HEK293 (cell line): ENCODE measurements around the gene FAM78A.

ENCODE experiments used
- ATF2 ChIP-seq: fragments of 450-650 bp; formaldehyde crosslinking; IDR thresholded peaks from 2 replicates; pipeline ENCODE4 v1.5.1; 2016; ENCODE audit warnings: missing biosample characterization, missing genetic modification characterization, low read depth
- GFI1B ChIP-seq: fragments of 450-650 bp; formaldehyde crosslinking; IDR thresholded peaks from 2 replicates; pipeline ENCODE4 v1.5.1; 2016; ENCODE audit warnings: missing biosample characterization, missing genetic modification characterization
- KLF17 ChIP-seq: fragments of 450-650 bp; formaldehyde crosslinking; IDR thresholded peaks from 2 replicates; pipeline ENCODE4 v1.5.1; 2016; ENCODE audit warnings: missing biosample characterization, missing genetic modification characterization
- MZF1 ChIP-seq: fragments of 450-650 bp; formaldehyde crosslinking; IDR thresholded peaks from 2 replicates; pipeline ENCODE4 v1.5.1; 2017; ENCODE audit warnings: missing biosample characterization, missing genetic modification characterization, borderline replicate concordance
- REST ChIP-seq: fragments of 450-650 bp; formaldehyde crosslinking; IDR thresholded peaks from 2 replicates; pipeline ENCODE4 v1.5.1; 2016; ENCODE audit warnings: missing biosample characterization, missing genetic modification characterization
- ZNF138 ChIP-seq: fragments of 450-650 bp; formaldehyde crosslinking; IDR thresholded peaks from 2 replicates; pipeline ENCODE4 v1.5.1; 2016; ENCODE audit warnings: missing biosample characterization, missing genetic modification characterization, borderline replicate concordance
- ZNF350 ChIP-seq: fragments of 450-650 bp; formaldehyde crosslinking; IDR thresholded peaks from 2 replicates; pipeline ENCODE4 v1.5.0; 2017; ENCODE audit warnings: missing biosample characterization, mild to moderate bottlenecking, missing genetic modification characterization
- ZNF513 ChIP-seq: fragments of 450-650 bp; IDR thresholded peaks from 2 replicates; pipeline ENCODE4 v1.5.1; 2018; ENCODE audit warnings: missing biosample characterization, missing genetic modification characterization
- ZNF530 ChIP-seq: fragments of 450-650 bp; formaldehyde crosslinking; IDR thresholded peaks from 2 replicates; pipeline ENCODE4 v1.5.1; 2016; ENCODE audit warnings: low read depth, missing biosample characterization, missing genetic modification characterization
- ZNF639 ChIP-seq: fragments of 450-650 bp; formaldehyde crosslinking; IDR thresholded peaks from 2 replicates; pipeline ENCODE4 v1.5.1; 2016; ENCODE audit warnings: missing biosample characterization, missing genetic modification characterization
- ZNF658 ChIP-seq: fragments of 450-650 bp; formaldehyde crosslinking; IDR thresholded peaks from 2 replicates; pipeline ENCODE4; 2016; ENCODE audit warnings: missing biosample characterization, missing genetic modification characterization
- ZNF777 ChIP-seq: fragments of 450-650 bp; formaldehyde crosslinking; IDR thresholded peaks from 2 replicates; pipeline ENCODE4 v1.5.1; 2017; ENCODE audit warnings: missing biosample characterization, missing genetic modification characterization, borderline replicate concordance
- TF ChIP-seq, protein P1 (sequence below): fragments of 450-650 bp; formaldehyde crosslinking; IDR thresholded peaks from 2 replicates; pipeline ENCODE4 v1.5.1; 2016; ENCODE audit warnings: missing biosample characterization, missing genetic modification characterization
- TF ChIP-seq, protein P2 (sequence below): fragments of 450-650 bp; formaldehyde crosslinking; IDR thresholded peaks from 2 replicates; pipeline ENCODE4 v1.5.1; 2016; ENCODE audit warnings: missing biosample characterization, missing genetic modification characterization

DNA sequence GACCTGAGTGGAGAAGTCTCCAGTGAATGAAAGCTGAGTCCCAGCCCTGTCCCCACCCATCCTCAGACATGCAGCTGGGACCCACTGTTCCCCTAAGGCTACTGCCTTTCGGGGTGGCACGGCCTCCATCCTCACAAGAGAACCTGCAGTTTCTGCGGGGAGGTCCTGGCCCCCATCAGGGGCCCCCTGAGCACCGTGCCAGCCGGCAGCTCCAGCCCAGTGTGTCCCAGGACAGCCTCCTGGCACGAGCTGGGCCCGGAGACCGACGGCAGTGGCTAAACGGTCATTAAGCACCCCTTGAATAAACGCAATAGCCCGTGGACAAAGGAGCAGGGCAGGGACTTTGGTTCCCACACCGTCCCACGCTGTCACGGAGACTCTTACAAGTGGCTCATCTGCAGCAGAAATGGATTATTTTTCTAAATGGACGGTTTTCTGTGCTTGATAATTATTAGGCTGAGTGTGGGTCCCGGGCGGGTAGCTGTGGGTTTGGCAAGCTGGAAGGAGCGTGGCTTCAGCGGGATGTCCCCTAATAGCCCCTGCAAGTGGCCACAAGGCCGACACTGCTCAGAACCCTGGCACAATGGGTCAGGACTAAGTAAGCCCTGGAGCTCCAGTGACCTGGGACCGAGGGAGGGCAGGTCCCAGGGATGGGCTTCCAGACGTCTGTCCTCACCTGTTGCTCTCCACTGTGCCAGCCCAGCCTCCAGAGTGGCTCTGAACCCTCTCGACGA is 17.4 kb downstream of the FAM78A start:
- TF ChIP-seq ZNF658 (no peak), ZNF777 (no peak), ATF2 (tag by site-specific recombination) (no peak), ZNF138 (tag by site-specific recombination) (no peak), ZNF513 (no peak), ZNF530 (tag by site-specific recombination) (no peak), MZF1 (no peak), REST (tag by site-specific recombination) (no peak), ZNF639 (no peak), KLF17 (no peak), GFI1B (no peak), ZNF350 (tag by site-specific recombination) (no peak)
- TF ChIP-seq, protein P1, sequence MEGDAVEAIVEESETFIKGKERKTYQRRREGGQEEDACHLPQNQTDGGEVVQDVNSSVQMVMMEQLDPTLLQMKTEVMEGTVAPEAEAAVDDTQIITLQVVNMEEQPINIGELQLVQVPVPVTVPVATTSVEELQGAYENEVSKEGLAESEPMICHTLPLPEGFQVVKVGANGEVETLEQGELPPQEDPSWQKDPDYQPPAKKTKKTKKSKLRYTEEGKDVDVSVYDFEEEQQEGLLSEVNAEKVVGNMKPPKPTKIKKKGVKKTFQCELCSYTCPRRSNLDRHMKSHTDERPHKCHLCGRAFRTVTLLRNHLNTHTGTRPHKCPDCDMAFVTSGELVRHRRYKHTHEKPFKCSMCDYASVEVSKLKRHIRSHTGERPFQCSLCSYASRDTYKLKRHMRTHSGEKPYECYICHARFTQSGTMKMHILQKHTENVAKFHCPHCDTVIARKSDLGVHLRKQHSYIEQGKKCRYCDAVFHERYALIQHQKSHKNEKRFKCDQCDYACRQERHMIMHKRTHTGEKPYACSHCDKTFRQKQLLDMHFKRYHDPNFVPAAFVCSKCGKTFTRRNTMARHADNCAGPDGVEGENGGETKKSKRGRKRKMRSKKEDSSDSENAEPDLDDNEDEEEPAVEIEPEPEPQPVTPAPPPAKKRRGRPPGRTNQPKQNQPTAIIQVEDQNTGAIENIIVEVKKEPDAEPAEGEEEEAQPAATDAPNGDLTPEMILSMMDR (tag by site-specific recombination): no peak
- TF ChIP-seq, protein P2, sequence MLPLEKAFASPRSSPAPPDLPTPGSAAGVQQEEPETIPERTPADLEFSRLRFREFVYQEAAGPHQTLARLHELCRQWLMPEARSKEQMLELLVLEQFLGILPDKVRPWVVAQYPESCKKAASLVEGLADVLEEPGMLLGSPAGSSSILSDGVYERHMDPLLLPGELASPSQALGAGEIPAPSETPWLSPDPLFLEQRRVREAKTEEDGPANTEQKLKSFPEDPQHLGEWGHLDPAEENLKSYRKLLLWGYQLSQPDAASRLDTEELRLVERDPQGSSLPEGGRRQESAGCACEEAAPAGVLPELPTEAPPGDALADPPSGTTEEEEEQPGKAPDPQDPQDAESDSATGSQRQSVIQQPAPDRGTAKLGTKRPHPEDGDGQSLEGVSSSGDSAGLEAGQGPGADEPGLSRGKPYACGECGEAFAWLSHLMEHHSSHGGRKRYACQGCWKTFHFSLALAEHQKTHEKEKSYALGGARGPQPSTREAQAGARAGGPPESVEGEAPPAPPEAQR (tag by site-specific recombination): no peak
